NCI-H146 (cell line): Measurements from ENCODE around the gene RBMY1J.
"Not testable (repeated sequence)": the region's sequence is repeated elsewhere in the genome, so short reads cannot be mapped to it uniquely, and the experiment has no call there.

Source experiments
- DNase-seq: peaks from one replicate; lab custom pipeline; 2025; lab: John Stamatoyannopoulos, UW

Gene RBMY1J

DNA sequence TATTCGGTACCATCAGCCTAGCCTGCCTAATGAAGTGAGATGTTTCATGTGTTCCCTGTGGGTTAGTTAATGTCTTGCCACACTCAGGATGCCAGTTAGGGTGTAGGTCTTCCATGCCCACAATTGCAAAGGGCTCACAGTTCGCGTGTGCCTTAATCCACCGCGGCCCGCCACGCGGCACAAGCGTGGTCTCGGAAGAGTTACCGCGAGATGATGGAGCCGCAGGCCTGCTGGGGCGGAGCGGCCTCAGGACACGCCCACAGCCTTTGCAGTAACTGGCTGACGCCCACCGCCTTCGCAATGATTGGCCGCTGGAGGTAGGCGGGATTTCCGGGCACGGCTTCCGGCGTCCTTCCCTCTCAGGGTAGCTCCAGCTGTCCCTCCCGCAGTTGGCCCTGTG lies at the start of gene RBMY1J:
Gene RBMY1J, plus strand, starts transcription at position 301 of the 400 bp plus-strand sequence. CDS start 2,038 bp downstream, outside the sequence.
- not testable (repeated sequence) for DNase-seq

DNA sequence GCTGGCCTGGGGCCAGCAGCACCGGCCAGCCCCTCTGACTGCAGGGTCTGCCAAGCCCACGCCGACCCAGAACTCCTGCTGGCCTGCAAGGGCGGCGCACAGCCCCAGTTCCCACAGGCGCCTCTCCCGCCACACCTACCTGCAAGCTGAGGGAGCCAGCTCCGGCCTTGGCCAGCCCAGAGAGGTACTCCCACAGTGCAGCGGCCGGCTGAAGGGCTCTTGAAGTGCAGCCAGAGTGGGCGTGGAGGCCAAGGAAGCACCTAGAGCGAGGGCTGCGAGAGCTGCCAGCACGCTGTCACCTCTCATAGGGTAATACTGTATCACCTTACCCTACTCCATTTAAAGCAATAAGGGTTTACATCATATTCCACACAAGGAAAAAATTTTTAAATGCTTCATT lies 35.8 kb upstream of the RBMY1J start:
- no peak for DNase-seq

DNA sequence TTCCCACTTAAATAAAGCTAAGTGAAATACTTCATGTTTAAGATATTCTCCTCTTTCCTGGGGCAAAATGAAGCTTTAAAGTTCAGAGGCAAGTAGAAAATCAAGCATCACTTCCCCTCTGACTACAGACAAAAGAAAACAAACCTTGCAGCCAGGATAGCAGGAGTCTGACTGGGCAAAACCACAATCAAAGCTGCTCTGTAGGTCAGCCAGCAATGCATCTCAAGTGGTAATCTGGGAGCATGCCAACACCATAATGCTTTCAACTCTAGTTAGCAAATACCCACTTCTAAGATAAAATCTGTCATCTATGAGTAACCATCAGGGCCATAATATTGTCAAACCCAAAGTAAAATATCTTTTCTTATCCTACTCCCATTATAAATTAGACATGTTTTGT lies 32.6 kb upstream of the RBMY1J start:
- no peak for DNase-seq

DNA sequence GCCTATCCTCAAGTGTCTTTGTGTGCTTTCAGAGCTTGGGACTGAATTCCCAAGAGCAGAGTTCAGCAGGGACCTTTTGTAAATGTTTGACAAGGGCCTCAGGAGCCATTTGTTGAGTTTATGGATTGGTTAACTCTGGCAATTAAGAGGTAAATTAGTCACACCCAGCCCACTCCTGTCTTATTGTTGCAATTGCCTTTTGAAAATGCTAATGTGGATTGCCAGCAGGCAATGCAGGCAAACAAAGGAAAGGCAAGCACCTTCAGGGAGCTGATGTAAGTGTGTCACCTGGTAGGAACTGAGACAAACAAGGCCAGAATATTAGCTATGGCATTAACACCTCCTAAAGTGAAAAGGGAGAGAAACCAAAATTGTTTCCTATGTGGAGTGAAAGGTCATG lies 29.7 kb upstream of the RBMY1J start:
- no peak for DNase-seq

DNA sequence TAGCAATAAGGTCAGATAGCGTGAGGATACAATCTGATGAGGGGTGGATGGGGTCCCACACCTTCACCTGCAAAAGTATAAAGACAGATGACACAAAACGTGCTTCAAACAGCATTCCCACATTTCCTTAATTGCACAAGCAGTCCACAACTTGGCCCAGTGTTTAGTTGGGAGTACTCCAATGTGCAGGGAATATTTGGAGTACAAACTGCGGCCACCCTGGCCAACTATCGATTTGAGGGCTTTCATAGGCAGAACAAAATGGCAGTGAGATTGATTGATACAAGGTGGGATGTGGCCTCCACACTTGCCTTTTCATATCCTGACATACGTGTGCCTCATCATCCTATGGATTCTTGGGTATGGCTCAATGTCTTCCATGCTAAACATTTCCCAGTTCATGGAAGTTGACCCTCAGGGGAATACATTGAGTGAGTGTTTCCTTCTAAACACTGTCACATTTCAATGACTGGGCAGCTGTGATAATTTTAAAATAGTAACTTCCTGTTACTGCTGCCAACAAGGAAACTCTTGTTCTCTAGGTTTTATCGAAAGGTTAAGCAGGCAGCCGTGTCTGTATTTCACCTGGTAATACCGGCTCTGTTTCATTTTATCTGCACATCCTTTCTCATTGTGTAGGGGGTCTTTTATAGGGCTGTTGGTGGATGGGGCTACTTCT lies 41.6 kb downstream of the RBMY1J start:
- DNase-seq: not testable (repeated sequence)

DNA sequence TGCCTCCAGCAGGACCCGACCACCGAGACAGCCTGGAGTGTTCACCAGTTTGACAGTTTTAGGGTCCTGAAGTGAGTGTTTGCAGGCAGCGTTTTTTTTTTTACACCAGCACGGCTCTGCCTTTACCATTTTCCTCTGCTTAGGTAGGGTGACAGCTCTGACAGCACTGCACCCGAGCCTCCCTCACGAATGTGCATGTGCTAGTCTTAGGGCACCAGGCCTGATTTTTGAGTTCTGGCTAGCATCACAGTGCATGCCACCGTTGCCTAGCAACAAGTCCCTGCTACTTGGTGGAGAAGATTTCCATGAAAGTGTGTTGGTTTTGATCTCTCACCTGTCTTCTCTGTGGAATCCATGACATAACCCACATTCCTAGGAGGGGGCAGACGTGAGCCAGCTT lies 52.3 kb downstream of the RBMY1J start:
- DNase-seq: not testable (repeated sequence)

DNA sequence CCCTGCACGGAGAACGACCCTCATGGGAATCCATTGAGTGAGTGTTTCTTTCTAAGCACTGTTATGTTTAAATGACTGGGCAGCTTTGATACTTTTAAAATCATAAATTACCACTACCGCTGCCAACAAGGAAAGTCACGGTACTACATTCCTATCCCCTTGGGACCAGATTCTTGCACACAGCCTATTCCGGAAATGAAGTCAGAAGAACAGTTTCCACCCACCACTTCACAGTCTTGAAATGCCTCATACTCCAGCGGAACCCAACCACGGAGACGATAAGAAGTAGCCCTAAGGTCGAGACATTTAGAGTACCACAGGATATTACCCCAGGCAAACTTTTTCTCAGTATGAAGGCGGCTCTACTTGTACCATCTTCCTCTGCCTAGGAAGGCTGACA lies 58.8 kb downstream of the RBMY1J start:
- DNase-seq: not testable (repeated sequence)
